Endothelial cell of umbilical vein (primary cell): ENCODE data around the gene EFCAB8.

Source experiments
- CTCF ChIP-seq, 2 donors: IDR thresholded peaks; 1 replicate in 1 of 2; 2 replicates in 1 of 2; pipeline ENCODE4 v1.5.1; 2011; ENCODE audit warnings: low read length in 2 of 2, mild to moderate bottlenecking in 2 of 2, moderate library complexity in 2 of 2, control low read depth in 1 of 2, inconsistent platforms in 1 of 2, low read depth in 1 of 2; ENCODE audit not compliant: insufficient read depth in 1 of 2; ENCODE audit errors: extremely low read depth in 1 of 2
- EZH2 ChIP-seq: IDR thresholded peaks from 2 replicates; pipeline ENCODE4 v1.6.1; 2012; ENCODE audit warnings: borderline replicate concordance, low read depth, mild to moderate bottlenecking, moderate library complexity, low read length, inconsistent platforms; ENCODE audit not compliant: severe bottlenecking
- GATA2 ChIP-seq: IDR thresholded peaks from 2 replicates; pipeline ENCODE4 v1.7.0; 2011; ENCODE audit warnings: low read depth, mild to moderate bottlenecking, moderate library complexity, mixed read lengths, low read length; ENCODE audit not compliant: insufficient read length, insufficient read depth
- JUN ChIP-seq: IDR thresholded peaks from 2 replicates; pipeline ENCODE4 v1.6.1; 2011; ENCODE audit warnings: borderline replicate concordance, low read depth; ENCODE audit not compliant: insufficient read length, insufficient read depth
- MYC ChIP-seq: IDR thresholded peaks from one replicate; pipeline ENCODE4 v1.6.1; 2011; ENCODE audit warnings: mild to moderate bottlenecking, low read depth, low read length
- POLR2A ChIP-seq: IDR thresholded peaks from 2 replicates; pipeline ENCODE4 v1.6.1; 2012; ENCODE audit warnings: low read depth, mild to moderate bottlenecking, control low read depth, low read length
- POLR2AphosphoS5 ChIP-seq: IDR thresholded peaks from 2 replicates; pipeline ENCODE4 v1.6.1; 2012; ENCODE audit warnings: low read depth, mild to moderate bottlenecking, control low read depth, low read length, moderate library complexity; ENCODE audit not compliant: insufficient read depth
- TF ChIP-seq, protein P1 (sequence below): IDR thresholded peaks from 2 replicates; pipeline ENCODE4 v1.6.1; 2011; ENCODE audit not compliant: insufficient read depth, insufficient read length

DNA sequence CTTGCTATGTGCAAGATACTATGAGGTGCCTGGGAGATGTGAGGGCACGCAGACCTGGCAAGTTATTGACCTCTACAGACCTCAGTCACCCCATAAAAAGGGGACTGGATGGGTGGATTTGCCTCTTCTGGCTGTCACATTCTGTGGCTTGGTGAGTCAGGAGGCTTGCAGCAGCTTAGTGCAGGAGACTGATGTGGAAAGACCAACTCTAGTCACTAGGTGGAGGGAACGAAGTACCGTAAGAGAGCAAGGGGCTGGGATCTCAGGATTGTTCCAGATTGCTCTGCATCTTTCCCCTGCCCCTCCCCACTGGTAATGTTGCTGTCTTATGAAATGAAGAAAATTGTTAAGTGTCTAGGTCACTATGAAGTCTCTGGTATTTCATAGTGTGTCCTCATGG lies 35.6 kb upstream of the EFCAB8 start:
- TF ChIP-seq CTCF (IDR thresholded peaks at IDR 0.05; ENCODE audit: extremely low read depth in 1 of 2, insufficient read depth in 1 of 2, low read depth in 1 of 2, low read length in 2 of 2) (no peak), EZH2 (no peak), GATA2 (no peak), POLR2A (no peak), JUN (no peak), POLR2AphosphoS5 (no peak), MYC (no peak)
- TF ChIP-seq, protein P1, sequence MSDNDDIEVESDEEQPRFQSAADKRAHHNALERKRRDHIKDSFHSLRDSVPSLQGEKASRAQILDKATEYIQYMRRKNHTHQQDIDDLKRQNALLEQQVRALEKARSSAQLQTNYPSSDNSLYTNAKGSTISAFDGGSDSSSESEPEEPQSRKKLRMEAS = no peak
